Vagina (tissue), 2 donors: Measurements from ENCODE around the gene VIPR1. TPM values are rescaled to one million over a fixed set of nuclear protein-coding genes. Genes with fewer than 3 reads are reported as not detected.

Source experiments
- DNase-seq, 2 donors: peaks; one replicate each; pipeline ENCODE4 v3.0.0-alpha.2; 2017; ENCODE audit errors: extremely low spot score in 2 of 2
- H3K27ac ChIP-seq: fragments of 200-600 bp; sonication (generic); one replicate; pipeline ENCODE4 v1.5.1; 2019
- H3K27me3 ChIP-seq: fragments of 200-600 bp; sonication (generic); one replicate; pipeline ENCODE4 v1.5.1; 2019
- H3K36me3 ChIP-seq, 2 donors: fragments of 200-600 bp; sonication (generic); one replicate each; pipeline ENCODE4 v1.5.1; 2017 to 2019
- H3K4me1 ChIP-seq: fragments of 200-600 bp; sonication (generic); one replicate; pipeline ENCODE4 v1.5.1; 2019
- H3K4me3 ChIP-seq, 2 donors: fragments of 200-600 bp; sonication (generic); 1 replicate in 1 of 2; 2 replicates in 1 of 2; pipeline ENCODE4 v1.5.1; 2016 to 2019
- H3K9me3 ChIP-seq: fragments of 200-600 bp; sonication (generic); one replicate; pipeline ENCODE4 v1.5.1; 2019
- POLR2A ChIP-seq, 2 donors: fragments of 450-650 bp; IDR thresholded peaks; one replicate each; pipeline ENCODE4 v1.6.1; 2017; ENCODE audit warnings: antibody characterized with exemption in 2 of 2, mild to moderate bottlenecking in 2 of 2, moderate library complexity in 2 of 2
- POLR2AphosphoS5 ChIP-seq, 2 donors: sonication (generic); formaldehyde crosslinking; IDR thresholded peaks; one replicate each; pipeline ENCODE4 v1.9.0; 2017; ENCODE audit warnings: antibody characterized with exemption in 2 of 2, mild to moderate bottlenecking in 2 of 2, low read depth in 1 of 2; ENCODE audit not compliant: insufficient read depth in 1 of 2
- intact Hi-C: fragments of 100-400 bp; cut with DNase I; formaldehyde crosslinking; loops from one replicate; pipeline ENCODE4 v1.15.1; 2023
- total RNA-seq: library from RNA; depleted of rRNA; stranded (reverse); fragments of >200 nt; gene quantifications from one replicate; pipeline ENCODE4 v1.2.3, GENCODE V29; 2016
- TF ChIP-seq, protein P1 (sequence below), 3 experiments: fragments of 450-650 bp in 2 of 3; fragments of 200-600 bp in 1 of 3; sonication (generic) in 1 of 3; IDR thresholded peaks; one replicate each; pipeline ENCODE4 v1.5.1; 2017 to 2019; ENCODE audit warnings: antibody characterized with exemption in 3 of 3, mild to moderate bottlenecking in 2 of 3, moderate library complexity in 2 of 3

The VIPR1 gene
- total RNA-seq, 1 donor from 2014 or later = 9.3 TPM

DNA sequence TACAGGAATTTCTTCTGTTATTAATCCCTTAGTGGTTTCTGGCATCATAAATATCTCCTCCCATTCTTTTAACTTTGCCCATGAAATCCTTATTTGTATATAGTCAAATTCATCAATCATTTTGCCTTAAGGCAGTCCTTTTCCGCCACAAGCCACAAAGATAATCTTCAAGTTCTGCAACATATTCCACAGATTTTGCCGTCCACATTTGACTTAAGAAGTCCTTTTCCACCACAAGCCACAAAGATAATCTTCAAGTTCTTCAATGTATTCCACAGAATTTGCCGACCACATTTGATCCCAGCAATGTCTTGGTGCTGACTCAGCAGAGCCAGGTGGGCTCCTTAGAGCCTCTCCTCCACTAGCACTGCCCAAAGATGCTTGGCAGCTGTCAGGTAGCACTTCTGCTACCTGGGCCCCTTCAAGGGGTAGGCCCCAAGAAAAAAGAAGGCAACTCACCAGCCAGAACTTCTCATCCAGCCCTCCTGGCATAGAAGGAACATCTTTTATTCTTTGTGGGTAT lies 44.3 kb downstream of the VIPR1 start:
- Histone ChIP-seq H3K27ac (no peak overlapping the region), H3K36me3 (no peaks in the 10 kb centered on the region), H3K9me3 (no peaks in the 10 kb centered on the region), H3K4me1 (peaks cover 16% of the 10 kb centered on the region), H3K27me3 (no peaks in the 10 kb centered on the region), H3K4me3 (no peak overlapping the region)
- intact Hi-C loops = no loop called here
- DNase-seq = no peak
- TF ChIP-seq POLR2A (IDR thresholded peaks at IDR 0.05) (no peak), POLR2AphosphoS5 (IDR thresholded peaks at IDR 0.05; ENCODE audit: insufficient read depth in 1 of 2, low read depth in 1 of 2) (no peak)
- TF ChIP-seq, protein P1, sequence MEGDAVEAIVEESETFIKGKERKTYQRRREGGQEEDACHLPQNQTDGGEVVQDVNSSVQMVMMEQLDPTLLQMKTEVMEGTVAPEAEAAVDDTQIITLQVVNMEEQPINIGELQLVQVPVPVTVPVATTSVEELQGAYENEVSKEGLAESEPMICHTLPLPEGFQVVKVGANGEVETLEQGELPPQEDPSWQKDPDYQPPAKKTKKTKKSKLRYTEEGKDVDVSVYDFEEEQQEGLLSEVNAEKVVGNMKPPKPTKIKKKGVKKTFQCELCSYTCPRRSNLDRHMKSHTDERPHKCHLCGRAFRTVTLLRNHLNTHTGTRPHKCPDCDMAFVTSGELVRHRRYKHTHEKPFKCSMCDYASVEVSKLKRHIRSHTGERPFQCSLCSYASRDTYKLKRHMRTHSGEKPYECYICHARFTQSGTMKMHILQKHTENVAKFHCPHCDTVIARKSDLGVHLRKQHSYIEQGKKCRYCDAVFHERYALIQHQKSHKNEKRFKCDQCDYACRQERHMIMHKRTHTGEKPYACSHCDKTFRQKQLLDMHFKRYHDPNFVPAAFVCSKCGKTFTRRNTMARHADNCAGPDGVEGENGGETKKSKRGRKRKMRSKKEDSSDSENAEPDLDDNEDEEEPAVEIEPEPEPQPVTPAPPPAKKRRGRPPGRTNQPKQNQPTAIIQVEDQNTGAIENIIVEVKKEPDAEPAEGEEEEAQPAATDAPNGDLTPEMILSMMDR (IDR thresholded peaks at IDR 0.05) = no peak

DNA sequence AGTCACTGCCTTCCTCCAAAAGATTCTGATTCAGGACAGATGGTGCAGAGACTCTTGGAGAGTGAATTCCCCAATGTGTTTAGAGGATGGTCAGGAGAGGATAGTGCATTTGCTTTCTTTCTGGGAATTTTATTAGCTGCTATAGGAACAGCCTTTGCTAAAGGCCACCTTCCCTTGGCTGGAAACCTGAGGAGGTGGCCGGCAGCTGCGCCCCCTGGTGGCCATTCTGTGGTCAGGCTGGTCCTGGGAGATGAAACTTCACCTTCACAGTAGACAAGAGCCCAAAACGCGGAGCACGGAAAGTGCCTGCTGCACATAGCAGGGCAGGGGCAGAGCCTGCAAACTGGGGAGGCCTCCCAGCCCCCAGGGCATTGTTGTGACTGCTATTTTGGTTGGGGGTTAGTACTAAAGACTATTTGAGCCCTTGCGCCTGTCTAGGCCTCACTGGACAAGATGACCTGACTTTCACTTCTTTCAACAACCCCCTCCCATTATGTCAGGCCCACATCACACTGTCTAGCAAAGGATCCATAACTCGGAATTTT lies 45.0 kb downstream of the VIPR1 start:
- TF ChIP-seq, protein P1 (IDR thresholded peaks at IDR 0.05) = peak; percentile 77 to 79 (median 78)
- no peak for TF ChIP-seq POLR2A (IDR thresholded peaks at IDR 0.05)
- TF ChIP-seq POLR2AphosphoS5 (IDR thresholded peaks at IDR 0.05; ENCODE audit: insufficient read depth in 1 of 2, low read depth in 1 of 2) = peak in 1 of 2 donors; percentile 18
- Histone ChIP-seq H3K4me1 (peaks cover 16% of the 10 kb centered on the region), H3K27ac (no peak overlapping the region), H3K27me3 (no peaks in the 10 kb centered on the region), H3K9me3 (no peaks in the 10 kb centered on the region), H3K4me3 (no peak overlapping the region), H3K36me3 (no peaks in the 10 kb centered on the region)
- intact Hi-C loops = no loop called here
- no peak for DNase-seq

DNA sequence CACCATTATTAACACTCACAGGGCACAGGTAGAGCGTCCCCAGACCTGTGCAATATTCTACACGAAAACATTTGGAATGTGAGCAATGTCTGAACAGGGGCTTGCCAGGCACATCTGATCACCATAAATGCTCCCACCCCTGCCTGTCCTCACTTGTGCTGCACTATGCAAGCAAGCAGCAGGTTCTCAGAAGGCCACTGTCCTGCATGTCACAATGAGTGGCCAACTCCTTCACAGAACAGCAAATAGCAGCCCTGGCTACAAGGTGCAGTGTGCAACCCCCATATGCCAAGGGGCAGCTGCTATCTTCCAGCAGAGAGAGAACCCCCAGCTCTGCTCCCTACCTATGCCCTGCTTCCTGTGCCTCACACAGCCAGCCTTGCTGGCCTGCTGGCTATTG lies 46.7 kb downstream of the VIPR1 start:
- peaks cover 15% of the 10 kb centered on the region for H3K4me1 ChIP-seq
- H3K27ac ChIP-seq = no peak overlapping the region
- H3K4me3 ChIP-seq = no peak overlapping the region
- no peaks in the 10 kb centered on the region for H3K27me3 ChIP-seq
- H3K9me3 ChIP-seq = no peaks in the 10 kb centered on the region
- peaks cover 0 to 13% of the 10 kb centered on the region in 2 donors for H3K36me3 ChIP-seq
- DNase-seq = no peak
- intact Hi-C loops = no loop called here
- TF ChIP-seq POLR2AphosphoS5 (IDR thresholded peaks at IDR 0.05; ENCODE audit: insufficient read depth in 1 of 2, low read depth in 1 of 2) (no peak), POLR2A (IDR thresholded peaks at IDR 0.05) (no peak)
- TF ChIP-seq, protein P1 (IDR thresholded peaks at IDR 0.05) = no peak

DNA sequence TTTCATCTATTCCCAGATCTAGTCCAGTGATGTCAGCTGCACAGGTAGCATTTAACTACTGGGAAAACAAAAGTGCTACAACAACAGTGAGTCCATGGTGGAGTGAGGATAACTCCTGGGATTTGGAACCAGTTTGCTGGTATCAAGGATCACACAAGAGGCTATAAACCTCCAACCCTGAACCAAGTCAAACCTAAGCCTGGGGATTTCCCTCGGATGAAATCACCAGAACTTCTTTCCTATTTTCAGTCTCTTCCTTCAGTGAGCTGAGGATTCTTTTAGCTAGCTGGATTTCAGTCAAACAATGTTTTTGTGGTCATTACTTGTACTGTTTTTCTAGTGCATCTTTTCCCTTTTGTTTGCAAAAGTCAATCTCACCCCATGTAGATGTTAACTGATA lies 47.8 kb downstream of the VIPR1 start:
- intact Hi-C loops = no loop called here
- H3K27ac ChIP-seq = no peak overlapping the region
- TF ChIP-seq POLR2AphosphoS5 (IDR thresholded peaks at IDR 0.05; ENCODE audit: insufficient read depth in 1 of 2, low read depth in 1 of 2) (no peak), POLR2A (IDR thresholded peaks at IDR 0.05) (no peak)
- TF ChIP-seq, protein P1 (IDR thresholded peaks at IDR 0.05) = no peak
- no peaks in the 10 kb centered on the region for H3K9me3 ChIP-seq
- peaks cover 0 to 24% of the 10 kb centered on the region in 2 donors for H3K36me3 ChIP-seq
- H3K4me1 ChIP-seq = peaks cover 4% of the 10 kb centered on the region
- H3K27me3 ChIP-seq = no peaks in the 10 kb centered on the region
- no peak overlapping the region for H3K4me3 ChIP-seq
- no peak for DNase-seq

DNA sequence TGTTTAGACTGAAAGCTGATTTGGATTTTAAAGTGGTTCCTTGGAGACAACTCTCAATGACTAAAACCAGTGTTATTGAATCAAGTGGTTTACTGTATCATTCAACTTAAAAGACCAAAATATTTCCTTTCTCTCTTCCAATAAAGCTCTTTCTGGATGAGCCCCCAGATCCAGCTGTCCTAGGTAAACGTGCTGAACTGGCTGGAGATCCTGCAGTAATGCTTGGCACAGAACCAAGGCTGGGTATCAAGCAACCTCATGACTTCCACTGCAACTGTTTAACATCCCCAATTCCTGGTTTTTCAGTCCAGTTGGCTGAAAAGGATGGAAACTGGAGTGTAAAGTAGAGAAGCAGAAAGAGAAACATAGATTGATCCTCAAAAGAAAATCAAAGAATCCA lies 50.4 kb downstream of the VIPR1 start:
- intact Hi-C loops = no loop called here
- TF ChIP-seq POLR2A (IDR thresholded peaks at IDR 0.05) (no peak), POLR2AphosphoS5 (IDR thresholded peaks at IDR 0.05; ENCODE audit: insufficient read depth in 1 of 2, low read depth in 1 of 2) (no peak)
- TF ChIP-seq, protein P1 (IDR thresholded peaks at IDR 0.05) = no peak
- no peaks in the 10 kb centered on the region for H3K27me3 ChIP-seq
- no peak overlapping the region for H3K27ac ChIP-seq
- H3K4me3 ChIP-seq = no peak overlapping the region
- H3K4me1 ChIP-seq = no peaks in the 10 kb centered on the region
- peaks cover 0 to 50% of the 10 kb centered on the region in 2 donors for H3K36me3 ChIP-seq
- H3K9me3 ChIP-seq = no peaks in the 10 kb centered on the region
- no peak for DNase-seq
